Liver (tissue), 3 donors: ENCODE data around the gene AIF1.

Experiments
- GABPA ChIP-seq, 2 donors: IDR thresholded peaks in 1 of 2; conservative IDR thresholded peaks in 1 of 2; 2 replicates each; pipeline ENCODE4 v1.6.1; 2016; ENCODE audit warnings: antibody characterized with exemption in 2 of 2, mild to moderate bottlenecking in 1 of 2, moderate library complexity in 1 of 2
- TAF1 ChIP-seq: conservative IDR thresholded peaks from 2 replicates; pipeline ENCODE4 v1.6.1; 2016; ENCODE audit warnings: antibody characterized with exemption, mild to moderate bottlenecking
- TF ChIP-seq, protein P1 (sequence below): fragments of 150-350 bp; IDR thresholded peaks from 2 replicates; pipeline ENCODE4 v1.5.1; 2017; ENCODE audit warnings: improper control_type of control experiment, low read depth, low read length; ENCODE audit not compliant: missing input control
- TF ChIP-seq, protein P2 (sequence below): IDR thresholded peaks from 2 replicates; pipeline ENCODE4 v1.6.1; 2016; ENCODE audit warnings: antibody characterized with exemption, mild to moderate bottlenecking
- donor health status: healthy.
- donor health status: healthy.

DNA sequence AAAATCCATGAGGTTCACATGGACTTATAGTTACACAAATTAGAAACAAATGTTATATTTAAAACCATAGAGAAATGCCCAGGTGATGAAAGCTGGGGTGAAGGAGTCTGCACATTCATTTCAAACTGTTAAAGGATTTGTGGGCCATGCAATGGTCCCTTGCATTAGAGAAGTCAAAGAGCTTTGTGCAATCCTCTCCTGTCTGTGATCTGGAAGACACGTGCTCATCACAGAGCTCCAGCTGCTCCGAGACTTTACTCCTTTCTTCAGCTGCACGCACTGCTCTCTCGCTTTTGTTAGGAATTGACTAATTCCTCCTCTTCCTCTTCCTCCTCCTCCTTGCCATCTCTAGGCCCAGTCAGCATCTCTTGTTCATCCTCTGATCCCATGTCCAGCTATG lies 4.1 kb upstream of the AIF1 start:
- TF ChIP-seq GABPA (IDR thresholded peaks at IDR 0.05 in 1 of 2, conservative IDR thresholded peaks at IDR 0.05 in 1 of 2) (no peak), TAF1 (no peak)
- TF ChIP-seq, protein P1, sequence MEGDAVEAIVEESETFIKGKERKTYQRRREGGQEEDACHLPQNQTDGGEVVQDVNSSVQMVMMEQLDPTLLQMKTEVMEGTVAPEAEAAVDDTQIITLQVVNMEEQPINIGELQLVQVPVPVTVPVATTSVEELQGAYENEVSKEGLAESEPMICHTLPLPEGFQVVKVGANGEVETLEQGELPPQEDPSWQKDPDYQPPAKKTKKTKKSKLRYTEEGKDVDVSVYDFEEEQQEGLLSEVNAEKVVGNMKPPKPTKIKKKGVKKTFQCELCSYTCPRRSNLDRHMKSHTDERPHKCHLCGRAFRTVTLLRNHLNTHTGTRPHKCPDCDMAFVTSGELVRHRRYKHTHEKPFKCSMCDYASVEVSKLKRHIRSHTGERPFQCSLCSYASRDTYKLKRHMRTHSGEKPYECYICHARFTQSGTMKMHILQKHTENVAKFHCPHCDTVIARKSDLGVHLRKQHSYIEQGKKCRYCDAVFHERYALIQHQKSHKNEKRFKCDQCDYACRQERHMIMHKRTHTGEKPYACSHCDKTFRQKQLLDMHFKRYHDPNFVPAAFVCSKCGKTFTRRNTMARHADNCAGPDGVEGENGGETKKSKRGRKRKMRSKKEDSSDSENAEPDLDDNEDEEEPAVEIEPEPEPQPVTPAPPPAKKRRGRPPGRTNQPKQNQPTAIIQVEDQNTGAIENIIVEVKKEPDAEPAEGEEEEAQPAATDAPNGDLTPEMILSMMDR = no peak
- TF ChIP-seq, protein P2, sequence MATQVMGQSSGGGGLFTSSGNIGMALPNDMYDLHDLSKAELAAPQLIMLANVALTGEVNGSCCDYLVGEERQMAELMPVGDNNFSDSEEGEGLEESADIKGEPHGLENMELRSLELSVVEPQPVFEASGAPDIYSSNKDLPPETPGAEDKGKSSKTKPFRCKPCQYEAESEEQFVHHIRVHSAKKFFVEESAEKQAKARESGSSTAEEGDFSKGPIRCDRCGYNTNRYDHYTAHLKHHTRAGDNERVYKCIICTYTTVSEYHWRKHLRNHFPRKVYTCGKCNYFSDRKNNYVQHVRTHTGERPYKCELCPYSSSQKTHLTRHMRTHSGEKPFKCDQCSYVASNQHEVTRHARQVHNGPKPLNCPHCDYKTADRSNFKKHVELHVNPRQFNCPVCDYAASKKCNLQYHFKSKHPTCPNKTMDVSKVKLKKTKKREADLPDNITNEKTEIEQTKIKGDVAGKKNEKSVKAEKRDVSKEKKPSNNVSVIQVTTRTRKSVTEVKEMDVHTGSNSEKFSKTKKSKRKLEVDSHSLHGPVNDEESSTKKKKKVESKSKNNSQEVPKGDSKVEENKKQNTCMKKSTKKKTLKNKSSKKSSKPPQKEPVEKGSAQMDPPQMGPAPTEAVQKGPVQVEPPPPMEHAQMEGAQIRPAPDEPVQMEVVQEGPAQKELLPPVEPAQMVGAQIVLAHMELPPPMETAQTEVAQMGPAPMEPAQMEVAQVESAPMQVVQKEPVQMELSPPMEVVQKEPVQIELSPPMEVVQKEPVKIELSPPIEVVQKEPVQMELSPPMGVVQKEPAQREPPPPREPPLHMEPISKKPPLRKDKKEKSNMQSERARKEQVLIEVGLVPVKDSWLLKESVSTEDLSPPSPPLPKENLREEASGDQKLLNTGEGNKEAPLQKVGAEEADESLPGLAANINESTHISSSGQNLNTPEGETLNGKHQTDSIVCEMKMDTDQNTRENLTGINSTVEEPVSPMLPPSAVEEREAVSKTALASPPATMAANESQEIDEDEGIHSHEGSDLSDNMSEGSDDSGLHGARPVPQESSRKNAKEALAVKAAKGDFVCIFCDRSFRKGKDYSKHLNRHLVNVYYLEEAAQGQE = no peak
